ENCODE measurements around the gene TSR3. TPM values are rescaled to one million over a fixed set of nuclear protein-coding genes. Genes with fewer than 3 reads are reported as not detected.

Gene TSR3
- total RNA-seq, 4 donors from 2014 or later, result 41.6 to 147 (median 65.0) TPM

DNA sequence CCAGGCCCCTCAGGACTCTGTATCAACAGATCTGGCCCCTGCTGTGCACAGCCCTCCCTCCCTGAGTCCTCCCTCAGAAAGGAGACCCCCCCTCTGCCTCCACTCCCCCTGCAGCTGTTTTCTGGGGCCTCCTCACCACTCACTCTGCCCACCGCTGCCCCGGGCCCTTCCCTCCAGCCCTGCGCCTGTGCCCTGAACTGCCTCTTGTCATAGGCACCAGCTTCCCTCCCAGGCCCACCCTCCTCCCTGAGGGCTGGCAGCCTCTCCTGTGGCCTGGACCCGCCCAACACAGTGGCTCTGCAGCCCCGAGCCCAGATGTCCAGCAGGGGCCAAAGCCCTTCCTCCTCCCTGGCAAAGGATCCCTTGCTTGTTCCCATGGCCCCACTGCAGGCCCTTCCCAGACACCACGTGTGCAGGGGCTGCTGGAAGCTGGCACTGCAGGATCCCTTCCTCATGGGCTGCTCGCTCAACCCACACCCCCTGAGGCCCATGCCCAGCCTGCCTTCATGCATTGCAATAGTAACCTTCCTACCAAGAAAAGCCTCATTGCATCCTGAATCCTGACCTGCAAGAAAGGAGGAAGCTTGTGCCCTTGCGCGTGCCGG lies 25.8 kb upstream of the TSR3 start:
- TF ChIP-seq, protein P1, sequence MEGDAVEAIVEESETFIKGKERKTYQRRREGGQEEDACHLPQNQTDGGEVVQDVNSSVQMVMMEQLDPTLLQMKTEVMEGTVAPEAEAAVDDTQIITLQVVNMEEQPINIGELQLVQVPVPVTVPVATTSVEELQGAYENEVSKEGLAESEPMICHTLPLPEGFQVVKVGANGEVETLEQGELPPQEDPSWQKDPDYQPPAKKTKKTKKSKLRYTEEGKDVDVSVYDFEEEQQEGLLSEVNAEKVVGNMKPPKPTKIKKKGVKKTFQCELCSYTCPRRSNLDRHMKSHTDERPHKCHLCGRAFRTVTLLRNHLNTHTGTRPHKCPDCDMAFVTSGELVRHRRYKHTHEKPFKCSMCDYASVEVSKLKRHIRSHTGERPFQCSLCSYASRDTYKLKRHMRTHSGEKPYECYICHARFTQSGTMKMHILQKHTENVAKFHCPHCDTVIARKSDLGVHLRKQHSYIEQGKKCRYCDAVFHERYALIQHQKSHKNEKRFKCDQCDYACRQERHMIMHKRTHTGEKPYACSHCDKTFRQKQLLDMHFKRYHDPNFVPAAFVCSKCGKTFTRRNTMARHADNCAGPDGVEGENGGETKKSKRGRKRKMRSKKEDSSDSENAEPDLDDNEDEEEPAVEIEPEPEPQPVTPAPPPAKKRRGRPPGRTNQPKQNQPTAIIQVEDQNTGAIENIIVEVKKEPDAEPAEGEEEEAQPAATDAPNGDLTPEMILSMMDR (IDR thresholded peaks at IDR 0.05; ENCODE audit: low read depth), result no peak

DNA sequence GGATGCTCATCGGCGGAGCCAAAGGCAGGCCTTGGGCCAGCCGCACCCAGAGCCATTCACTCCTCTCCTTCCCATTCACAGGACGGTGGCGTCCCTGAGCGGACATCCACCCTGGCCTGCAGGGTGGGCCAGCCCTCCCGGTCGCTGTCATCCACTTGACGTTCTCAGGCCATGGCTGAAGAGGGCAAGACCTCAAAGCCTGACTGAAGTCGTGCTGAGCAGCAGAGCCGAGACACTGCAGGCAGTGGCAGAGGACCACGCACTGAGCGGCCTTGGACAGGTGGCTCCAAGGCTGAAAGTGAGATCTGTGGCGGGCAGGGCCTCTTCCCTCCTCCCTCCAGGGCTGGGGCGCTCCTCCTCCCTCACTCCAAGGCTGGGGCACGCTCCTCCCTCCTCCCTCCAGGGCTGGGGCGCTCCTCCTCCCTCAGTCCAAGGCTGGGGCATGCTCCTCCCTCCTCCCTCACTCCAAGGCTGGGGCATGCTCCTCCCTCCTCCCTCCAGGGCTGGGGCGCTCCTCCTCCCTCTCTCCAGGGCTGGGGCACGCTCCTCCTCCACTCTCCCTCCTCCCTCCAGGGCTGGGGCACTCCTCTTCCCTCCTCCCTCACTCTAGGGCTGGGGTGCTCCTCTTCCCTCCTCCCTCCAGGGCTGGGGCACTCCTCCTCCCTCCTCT lies 24.2 kb upstream of the TSR3 start:
- TF ChIP-seq, protein P1 (IDR thresholded peaks at IDR 0.05; ENCODE audit: low read depth), result no peak

DNA sequence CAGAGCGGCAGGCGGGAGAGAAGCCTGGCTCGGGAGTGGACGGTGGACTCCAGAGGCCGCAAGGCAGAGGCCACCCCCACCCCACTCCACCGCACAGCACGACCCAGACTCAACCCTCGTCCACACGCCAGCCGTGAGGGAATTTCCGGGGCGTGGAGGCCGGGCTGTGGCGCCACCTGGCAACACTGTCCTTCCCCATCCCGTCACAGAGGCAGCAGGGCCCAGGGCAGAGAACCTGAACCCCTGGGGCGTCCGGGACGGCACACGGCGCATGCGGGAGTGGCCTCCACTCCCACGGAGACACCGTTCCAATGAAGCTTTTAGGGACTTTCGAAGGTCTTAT lies 23.6 kb upstream of the TSR3 start:
- TF ChIP-seq, protein P1 (IDR thresholded peaks at IDR 0.05; ENCODE audit: low read depth), result no peak

DNA sequence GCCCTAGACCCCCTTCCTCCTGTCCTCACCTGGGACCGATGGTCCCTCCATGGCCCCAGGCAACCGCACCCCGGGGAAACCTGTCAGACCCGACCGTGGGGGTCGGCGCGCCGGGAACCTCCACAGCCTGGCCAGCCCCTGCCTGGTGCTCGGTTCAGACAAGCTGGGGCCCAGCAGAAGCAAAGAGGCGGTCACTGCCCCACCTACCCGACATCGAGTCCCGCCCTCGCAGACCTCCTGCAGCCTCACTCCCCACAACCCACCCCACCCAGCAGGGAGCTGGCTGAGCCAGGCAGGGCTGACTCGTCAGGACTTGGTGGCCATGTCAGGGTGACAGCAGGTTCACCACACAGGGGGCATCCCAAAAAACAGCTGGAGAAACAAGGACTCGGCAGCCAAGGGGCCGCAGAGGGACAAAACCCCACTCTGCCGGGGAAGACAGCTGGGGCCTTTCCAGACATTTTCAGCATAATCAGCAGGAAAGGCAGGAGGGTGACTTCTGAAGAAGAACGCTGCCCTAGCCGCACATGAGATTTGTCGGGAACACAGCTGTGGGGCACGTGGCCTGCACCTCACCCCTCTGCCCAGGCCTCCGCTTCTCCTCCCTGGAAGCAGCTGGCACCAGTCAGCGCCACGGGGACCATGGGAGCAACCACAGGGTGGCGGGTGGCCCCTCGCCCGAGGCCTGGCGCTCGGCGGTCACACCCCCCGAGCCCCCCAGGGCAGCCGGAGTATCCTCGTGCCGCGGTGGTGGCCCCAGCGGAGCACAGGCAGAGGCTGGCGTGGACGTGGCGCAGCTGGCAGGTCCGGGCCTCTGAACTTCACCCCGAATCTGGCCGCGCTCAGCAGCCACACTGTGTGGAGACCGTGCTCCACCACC lies 23.0 kb upstream of the TSR3 start:
- TF ChIP-seq, protein P1 (IDR thresholded peaks at IDR 0.05; ENCODE audit: low read depth), result no peak

DNA sequence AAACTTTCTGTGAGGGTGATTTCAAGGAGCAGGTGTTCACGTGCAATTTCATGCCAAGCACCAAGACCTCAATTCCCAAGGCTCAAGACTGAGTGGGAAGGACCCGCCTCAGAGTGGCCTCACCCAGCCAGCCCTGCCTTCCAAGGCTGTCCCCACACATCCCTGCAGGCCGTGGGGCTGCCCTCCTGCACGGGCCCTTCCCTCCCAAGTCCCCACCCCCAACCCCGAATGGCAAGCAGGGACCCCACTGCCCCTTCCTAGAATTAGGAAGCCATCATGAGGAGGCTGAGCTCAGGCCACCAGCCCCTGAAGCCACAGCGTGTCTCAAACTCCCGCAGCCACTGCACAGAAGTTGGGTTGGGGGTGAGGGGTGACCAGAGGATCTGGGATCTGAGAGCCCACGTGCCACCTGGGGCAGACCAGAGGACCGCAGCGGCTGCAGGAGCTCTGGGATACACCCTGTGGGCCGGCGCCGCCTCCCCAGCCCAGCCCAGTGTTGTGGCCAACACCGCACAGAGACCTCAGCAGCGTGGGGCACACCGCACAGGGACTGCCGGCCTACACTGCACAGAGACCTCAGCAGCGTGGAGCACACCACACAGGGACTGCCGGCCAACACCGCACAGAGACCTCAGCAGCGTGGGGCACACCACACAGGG lies 20.7 kb upstream of the TSR3 start:
- TF ChIP-seq, protein P1 (IDR thresholded peaks at IDR 0.05; ENCODE audit: low read depth), result no peak

DNA sequence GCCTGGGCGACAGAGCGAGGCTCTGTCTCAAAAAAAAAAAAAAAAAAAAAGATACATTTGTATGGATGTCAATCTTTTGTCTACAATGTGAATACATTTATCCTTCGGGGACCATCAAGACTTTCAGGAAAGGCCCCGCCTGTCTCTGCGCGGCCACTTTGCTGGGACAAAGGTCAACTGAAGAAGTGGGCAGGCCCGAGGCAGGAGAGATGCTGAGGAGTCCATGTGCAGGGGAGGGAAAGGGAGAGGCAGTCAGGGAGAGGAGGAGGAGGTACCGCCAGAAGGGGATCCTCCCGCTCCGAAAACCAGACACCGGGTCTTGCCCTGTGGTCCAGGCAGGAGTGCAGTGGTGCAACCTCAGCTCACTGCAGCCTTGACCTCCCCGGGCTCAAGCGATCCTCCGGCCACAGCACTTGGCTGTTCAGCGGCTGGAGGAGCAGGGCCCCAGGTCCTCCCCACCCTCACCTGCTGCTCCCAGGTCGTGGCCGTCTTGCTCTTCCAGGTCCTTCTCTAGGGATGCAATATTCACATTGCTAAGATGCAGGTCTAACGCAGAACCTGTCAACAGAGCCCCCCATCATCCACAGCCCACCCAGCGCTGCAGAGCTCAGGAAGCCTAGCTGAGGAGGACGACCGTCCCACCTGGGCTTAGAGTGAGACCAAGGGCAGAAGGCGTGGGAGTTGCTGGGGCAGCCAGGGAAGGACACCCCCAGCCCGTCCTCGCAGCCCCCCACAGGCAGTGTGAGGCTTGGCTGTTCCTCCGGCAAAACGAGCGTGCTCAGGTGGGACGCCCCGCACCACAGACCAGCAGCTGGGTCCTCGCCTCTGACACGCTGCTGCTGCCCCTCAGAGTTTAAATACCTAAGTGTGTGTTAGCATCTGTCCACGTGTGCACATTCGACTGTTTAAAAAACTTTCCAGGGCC lies 19.6 kb upstream of the TSR3 start:
- TF ChIP-seq, protein P1 (IDR thresholded peaks at IDR 0.05; ENCODE audit: low read depth), result no peak
